Peyer's patch (tissue), 4 donors: ENCODE results near the gene IL12RB1.

Source experiments
- CTCF ChIP-seq, 6 experiments: fragments of 450-650 bp in 4 of 6; fragments of 200-600 bp in 2 of 6; sonication (generic) in 1 of 6; IDR thresholded peaks; one replicate each; pipeline ENCODE4 v1.5.1; 2017 to 2019; ENCODE audit warnings: antibody characterized with exemption in 6 of 6, mild to moderate bottlenecking in 3 of 6, moderate library complexity in 1 of 6
- POLR2A ChIP-seq, 2 donors: fragments of 450-650 bp; IDR thresholded peaks; one replicate each; pipeline ENCODE4 v1.5.1; 2017; ENCODE audit warnings: antibody characterized with exemption in 2 of 2, mild to moderate bottlenecking in 2 of 2, moderate library complexity in 2 of 2

DNA sequence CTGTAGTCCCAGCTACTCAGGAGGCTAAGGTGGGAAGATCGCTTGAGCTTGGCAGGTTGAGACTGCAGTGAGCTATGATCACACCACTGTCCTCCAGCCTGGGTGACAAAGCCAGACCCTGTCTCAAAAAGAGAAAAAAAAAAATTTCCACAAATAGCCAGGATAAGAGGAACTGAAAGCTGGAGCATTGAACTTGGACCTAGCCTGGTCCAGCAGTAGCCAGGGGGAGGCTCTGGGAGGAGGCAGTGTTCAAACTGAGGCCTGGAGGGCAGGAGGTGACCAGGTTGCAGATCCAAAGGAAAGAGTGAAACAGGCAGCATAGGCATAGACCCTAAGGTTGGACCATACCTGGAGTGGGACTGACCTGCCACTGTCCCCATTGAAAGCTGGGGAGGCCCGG is 39.4 kb upstream of the IL12RB1 start:
- TF ChIP-seq CTCF (IDR thresholded peaks at IDR 0.05) (no peak), POLR2A (IDR thresholded peaks at IDR 0.05) (no peak)
